HCEC 1CT (cell line): Measurements from ENCODE around the gene GMDS.
A peak's percentile ranks its signal among the peaks of the same experiment; 100 is the strongest.
"Not testable (repeated sequence)": the region's sequence is repeated elsewhere in the genome, so short reads cannot be mapped to it uniquely, and the experiment has no call there.

Experiments
- DNase-seq: peaks from one replicate; pipeline ENCODE4 v3.0.0-alpha.2; 2017

The GMDS gene

GRCh38 chr6:1849691-1850090, 395.7 kb downstream of the GMDS start:
- no peak for DNase-seq

- no peak for DNase-seq
Measured at GRCh38 chr6:1848752-1849151, 396.7 kb downstream of the GMDS start.

- DNase-seq = no peak
Measured at GRCh38 chr6:1846611-1847010, 398.8 kb downstream of the GMDS start.

GRCh38 chr6:1845543-1845942, 399.9 kb downstream of the GMDS start:
- DNase-seq = not testable (repeated sequence)

- DNase-seq = no peak
Measured at GRCh38 chr6:1842334-1842733, 403.1 kb downstream of the GMDS start.

- DNase-seq = no peak
Measured at GRCh38 chr6:1841136-1841535, 404.3 kb downstream of the GMDS start.

- no peak for DNase-seq
Measured at GRCh38 chr6:1840491-1841121, 404.8 kb downstream of the GMDS start.

- no peak for DNase-seq
Measured at GRCh38 chr6:1839361-1839760, 406.0 kb downstream of the GMDS start.

- peak; percentile 9 for DNase-seq
Measured at GRCh38 chr6:1838604-1839213, 406.7 kb downstream of the GMDS start.

GRCh38 chr6:1837826-1838225, 407.6 kb downstream of the GMDS start:
- no peak for DNase-seq

- no peak for DNase-seq
Measured at GRCh38 chr6:1836690-1837089, 408.7 kb downstream of the GMDS start.

- DNase-seq = no peak
Measured at GRCh38 chr6:1834646-1835516, 410.5 kb downstream of the GMDS start.

GRCh38 chr6:1834207-1834606, 411.2 kb downstream of the GMDS start:
- DNase-seq = no peak

GRCh38 chr6:1832844-1833787, 412.3 kb downstream of the GMDS start:
- no peak for DNase-seq

GRCh38 chr6:1832358-1832757, 413.0 kb downstream of the GMDS start:
- no peak for DNase-seq

GRCh38 chr6:1827984-1828793, 417.2 kb downstream of the GMDS start:
- no peak for DNase-seq

GRCh38 chr6:1825926-1826325, 419.5 kb downstream of the GMDS start:
- DNase-seq = peak; percentile 54

- no peak for DNase-seq
Measured at GRCh38 chr6:1825277-1825676, 420.1 kb downstream of the GMDS start.

- DNase-seq = peak; percentile 28
Measured at GRCh38 chr6:1821513-1822183, 423.8 kb downstream of the GMDS start.

- no peak for DNase-seq
Measured at GRCh38 chr6:1821164-1821512, 424.3 kb downstream of the GMDS start.

GRCh38 chr6:1820714-1821113, 424.7 kb downstream of the GMDS start:
- DNase-seq = no peak
